ENCODE data around the gene AGBL4.
"Not testable (repeated sequence)": the region's sequence is repeated elsewhere in the genome, so short reads cannot be mapped to it uniquely, and the experiment has no call there.

AGBL4 gene

GRCh38 chr1:50023292-50024159 lies at the start of gene AGBL4:
AGBL4 (minus strand) TSS chr1:50023954.
- peak; percentile 44 for DNase-seq

- DNase-seq, result no peak
Observed at GRCh38 chr1:50066806-50067205, 43.1 kb upstream of the AGBL4 start.

GRCh38 chr1:50060279-50060678 lies 36.5 kb upstream of the AGBL4 start:
- DNase-seq, result no peak

- no peak for DNase-seq
Observed at GRCh38 chr1:50048791-50049190, 25.0 kb upstream of the AGBL4 start.

GRCh38 chr1:50047916-50048694 lies 24.4 kb upstream of the AGBL4 start:
- DNase-seq, result no peak

- no peak for DNase-seq
Observed at GRCh38 chr1:50038237-50038809, 14.6 kb upstream of the AGBL4 start.

- no peak for DNase-seq
Observed at GRCh38 chr1:50027794-50028193, 4.0 kb upstream of the AGBL4 start.

- DNase-seq, result no peak
Observed at GRCh38 chr1:49995734-49996133, 28.0 kb downstream of the AGBL4 start.

GRCh38 chr1:49971088-49971487 lies 52.7 kb downstream of the AGBL4 start:
- DNase-seq, result no peak

- no peak for DNase-seq
Observed at GRCh38 chr1:49951385-49951784, 72.4 kb downstream of the AGBL4 start.

GRCh38 chr1:49915301-49915700 lies 108.5 kb downstream of the AGBL4 start:
- not testable (repeated sequence) for DNase-seq

- no peak for DNase-seq
Observed at GRCh38 chr1:49906365-49906764, 117.4 kb downstream of the AGBL4 start.

GRCh38 chr1:49864581-49864980 lies 159.2 kb downstream of the AGBL4 start:
- no peak for DNase-seq

GRCh38 chr1:49854741-49855140 lies 169.0 kb downstream of the AGBL4 start:
- DNase-seq, result no peak

GRCh38 chr1:49842596-49842995 lies 181.2 kb downstream of the AGBL4 start:
- DNase-seq, result no peak

- DNase-seq, result no peak
Observed at GRCh38 chr1:49841767-49842166, 182.0 kb downstream of the AGBL4 start.

- DNase-seq, result no peak
Observed at GRCh38 chr1:49824261-49824660, 199.5 kb downstream of the AGBL4 start.

GRCh38 chr1:49817681-49818080 lies 206.1 kb downstream of the AGBL4 start:
- DNase-seq, result no peak

GRCh38 chr1:49787013-49787412 lies 236.7 kb downstream of the AGBL4 start:
- not testable (repeated sequence) for DNase-seq

GRCh38 chr1:49765034-49765433 lies 258.7 kb downstream of the AGBL4 start:
- DNase-seq, result no peak

- not testable (repeated sequence) for DNase-seq
Observed at GRCh38 chr1:49738118-49738517, 285.6 kb downstream of the AGBL4 start.

- no peak for DNase-seq
Observed at GRCh38 chr1:49728377-49728776, 295.4 kb downstream of the AGBL4 start.

- DNase-seq, result no peak
Observed at GRCh38 chr1:49723662-49724061, 300.1 kb downstream of the AGBL4 start.
